T-helper 17 cell (primary cell): ENCODE results near the gene PATL2. TPM values are rescaled to one million over a fixed set of nuclear protein-coding genes. Genes with fewer than 3 reads are reported as not detected.
"Not testable (repeated sequence)": the region's sequence is repeated elsewhere in the genome, so short reads cannot be mapped to it uniquely, and the experiment has no call there.

Experiments
- ATAC-seq: fragments of 150-1000 bp; cut with Tn5 transposase; 2 replicates; pipeline ENCODE4 v1.10.0; 2021; ENCODE audit warnings: mild to moderate bottlenecking, moderate library complexity
- DNase-seq, 3 donors: peaks; one replicate each; pipeline versions ENCODE4 v3.0.0 to v3.0.0-alpha.2; 2020 to 2021
- H3K9me3 ChIP-seq: one replicate; pipeline ENCODE4 v1.7.0; 2013; ENCODE audit warnings: low read length, mild to moderate bottlenecking; ENCODE audit not compliant: control insufficient read depth, poor library complexity, severe bottlenecking
- H3K27ac Mint-ChIP-seq: one replicate; pipeline ENCODE4 v1.8.0; 2022; ENCODE audit warnings: mild to moderate bottlenecking, moderate library complexity, mixed read lengths
- H3K27me3 Mint-ChIP-seq: one replicate; pipeline ENCODE4 v1.8.0; 2022; ENCODE audit warnings: mixed read lengths
- H3K36me3 Mint-ChIP-seq: one replicate; pipeline ENCODE4 v1.8.0; 2022; ENCODE audit warnings: low read depth, mixed read lengths
- H3K4me1 Mint-ChIP-seq: one replicate; pipeline ENCODE4 v1.8.0; 2022; ENCODE audit warnings: mild to moderate bottlenecking, mixed read lengths
- H3K4me3 Mint-ChIP-seq: one replicate; pipeline ENCODE4 v1.8.0; 2022; ENCODE audit warnings: mild to moderate bottlenecking, moderate library complexity, mixed read lengths
- total RNA-seq, 4 donors: library from RNA in 2 of 4; stranded (reverse) in 2 of 4; gene quantifications; one replicate each; pipeline ENCODE4 v1.2.3 and lab custom pipeline; 2022 to 2026

Gene PATL2
- total RNA-seq, 2 donors from 2014 or later: 24.8 to 26.7 TPM

DNA sequence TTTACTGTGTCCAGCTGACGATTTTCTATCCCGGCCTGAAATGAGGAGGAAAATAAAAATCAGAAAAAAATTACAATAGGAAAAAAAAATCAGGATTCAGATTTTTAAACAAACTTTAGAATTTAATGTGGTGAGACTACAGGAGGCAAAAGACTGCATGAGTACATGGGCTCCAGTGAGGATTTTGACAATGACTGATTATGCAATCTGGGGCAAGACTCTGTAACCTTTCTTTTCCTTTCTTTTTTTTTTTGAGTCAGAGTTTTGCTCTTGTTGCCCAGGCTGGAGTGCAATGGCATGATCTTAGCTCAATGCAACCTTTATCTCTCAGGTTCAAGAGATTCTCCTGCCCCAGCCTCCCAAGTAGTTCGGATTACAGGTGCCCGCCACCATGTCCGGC is 77.5 kb downstream of the PATL2 start:
- H3K36me3 Mint-ChIP-seq: peaks cover 3% of the 10 kb centered on the region
- H3K4me1 Mint-ChIP-seq: peaks cover 5% of the 10 kb centered on the region
- DNase-seq (no peak), ATAC-seq (no peak)
- H3K4me3 Mint-ChIP-seq: no peak overlapping the region
- H3K27me3 Mint-ChIP-seq: no peaks in the 10 kb centered on the region
- H3K9me3 ChIP-seq: no peaks in the 10 kb centered on the region
- H3K27ac Mint-ChIP-seq: peak overlapping the region; percentile 51

DNA sequence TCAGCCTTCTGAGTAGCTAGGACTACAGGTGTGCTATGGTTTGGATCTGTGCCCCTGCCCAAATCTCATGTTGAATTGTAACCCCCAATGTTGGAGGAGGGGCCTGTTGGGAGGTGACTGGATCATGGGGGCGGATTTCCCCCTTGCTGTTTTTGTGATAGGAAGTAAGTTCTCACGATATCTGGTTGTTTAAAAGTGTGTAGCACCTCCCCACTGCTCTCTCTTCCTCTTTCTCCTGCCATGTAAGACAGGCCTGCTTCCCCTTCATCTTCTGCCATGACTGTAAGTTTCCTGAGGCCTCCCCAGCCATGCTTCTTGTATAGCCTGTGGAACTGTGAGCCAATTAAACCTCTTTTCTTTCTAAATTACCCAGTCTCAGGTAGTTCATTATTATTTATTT is 85.8 kb downstream of the PATL2 start:
- not testable (repeated sequence) for ATAC-seq, H3K4me3 Mint-ChIP-seq, H3K27me3 Mint-ChIP-seq, H3K36me3 Mint-ChIP-seq, DNase-seq, H3K9me3 ChIP-seq, H3K27ac Mint-ChIP-seq
- peaks cover 10% of the 10 kb centered on the region for H3K4me1 Mint-ChIP-seq

DNA sequence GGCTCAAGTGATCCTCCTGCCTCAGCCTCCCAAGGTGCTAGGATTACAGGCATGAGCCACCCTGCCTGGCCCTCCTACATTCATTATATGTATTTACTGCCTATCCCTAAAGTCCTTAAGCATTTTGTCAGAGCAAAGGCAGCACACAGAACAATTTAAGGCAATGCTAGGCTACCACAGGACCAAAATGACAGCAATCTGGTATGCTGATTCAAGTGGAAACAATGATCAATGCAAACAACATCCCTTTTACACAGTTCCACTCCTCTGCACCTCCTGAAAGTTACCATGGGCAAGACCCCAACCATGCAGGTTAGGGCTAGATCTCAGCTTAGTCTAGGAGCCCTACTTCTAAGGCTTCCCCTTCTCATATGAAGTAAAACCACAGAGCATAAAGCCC is 87.9 kb downstream of the PATL2 start:
- no peaks in the 10 kb centered on the region for H3K9me3 ChIP-seq
- Mint-ChIP-seq H3K4me3 (no peak overlapping the region), H3K27ac (peak overlapping the region; percentile 54), H3K27me3 (no peaks in the 10 kb centered on the region), H3K36me3 (peaks cover 4% of the 10 kb centered on the region), H3K4me1 (peaks cover 10% of the 10 kb centered on the region)
- ATAC-seq: no peak
- no peak for DNase-seq

DNA sequence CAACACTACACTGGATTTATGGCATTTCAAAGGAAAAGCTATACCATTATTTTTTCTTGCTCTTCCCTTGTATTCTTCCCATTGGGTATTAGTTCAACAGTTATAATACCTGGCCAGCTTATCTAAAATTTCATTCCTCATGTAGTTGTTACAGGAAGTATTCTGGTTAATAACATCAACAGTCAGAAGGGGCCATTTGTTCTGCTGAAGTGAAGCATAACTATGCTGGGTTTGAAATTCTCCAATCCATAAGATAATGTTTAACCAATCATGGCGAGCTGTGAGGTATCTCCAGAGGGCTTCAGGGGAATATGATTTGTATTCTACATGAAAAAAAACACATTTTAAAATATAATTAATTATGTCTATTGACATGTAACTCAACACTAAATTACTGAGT is 91.0 kb downstream of the PATL2 start:
- H3K4me1 Mint-ChIP-seq: no peaks in the 10 kb centered on the region

DNA sequence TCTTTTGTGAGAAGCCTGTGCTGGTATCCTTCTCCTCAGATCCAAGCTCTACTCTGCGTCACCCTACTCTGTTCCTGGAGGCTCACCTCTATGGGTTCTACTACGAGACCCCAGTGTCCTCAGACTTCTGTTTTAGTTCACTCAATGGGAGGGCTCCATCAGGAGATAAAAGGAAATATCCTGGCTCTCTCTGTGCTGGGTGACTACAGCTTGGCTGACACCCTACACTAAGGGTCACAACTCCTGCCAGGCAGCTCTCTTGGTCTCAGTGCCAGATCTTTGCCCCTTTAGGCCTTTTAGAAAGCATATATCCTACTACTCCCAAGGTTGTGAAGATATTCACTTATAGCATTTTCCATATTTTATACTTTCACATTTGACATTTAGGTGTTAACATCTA is 94.1 kb downstream of the PATL2 start:
- Mint-ChIP-seq H3K27me3 (no peaks in the 10 kb centered on the region), H3K27ac (no peak overlapping the region), H3K36me3 (no peaks in the 10 kb centered on the region), H3K4me3 (no peak overlapping the region), H3K4me1 (peaks cover 2% of the 10 kb centered on the region)
- ATAC-seq (no peak), DNase-seq (no peak)
- no peaks in the 10 kb centered on the region for H3K9me3 ChIP-seq

More for the DNA sequence above, 91.0 kb downstream of the PATL2 start:
- H3K4me3 Mint-ChIP-seq: no peak overlapping the region
- H3K27me3 Mint-ChIP-seq: no peaks in the 10 kb centered on the region
- no peaks in the 10 kb centered on the region for H3K36me3 Mint-ChIP-seq
- H3K9me3 ChIP-seq: no peaks in the 10 kb centered on the region
- ATAC-seq (no peak), DNase-seq (no peak)
- H3K27ac Mint-ChIP-seq: no peak overlapping the region

Other genes with a start within 250 kb of the PATL2 start
- 10 to 100 TPM; 52.7 to 73.1 TPM for gene EIF3J, start 174.2 kb downstream of the PATL2 start, total RNA-seq
- gene SPG11, start 47.7 kb downstream of the PATL2 start, total RNA-seq: 10 to 100 TPM; 71.0 to 76.4 TPM
- 1,000 to 10,000 TPM; 6,241 to 6,591 TPM for gene B2M, start 194 bp upstream of the PATL2 start, total RNA-seq
- 10 to 100 TPM; 22.2 to 31.7 TPM for gene TRIM69, start 25.2 kb upstream of the PATL2 start, total RNA-seq
- not detected for gene TERB2, start 245.4 kb upstream of the PATL2 start, total RNA-seq